Ammon's horn (tissue), 1 donor: ENCODE results near the gene SASS6.

Experiments
- DNase-seq: peaks from one replicate; pipeline ENCODE4 v3.0.0-alpha.2; 2016; ENCODE audit warnings: low spot score

SASS6 gene

DNA sequence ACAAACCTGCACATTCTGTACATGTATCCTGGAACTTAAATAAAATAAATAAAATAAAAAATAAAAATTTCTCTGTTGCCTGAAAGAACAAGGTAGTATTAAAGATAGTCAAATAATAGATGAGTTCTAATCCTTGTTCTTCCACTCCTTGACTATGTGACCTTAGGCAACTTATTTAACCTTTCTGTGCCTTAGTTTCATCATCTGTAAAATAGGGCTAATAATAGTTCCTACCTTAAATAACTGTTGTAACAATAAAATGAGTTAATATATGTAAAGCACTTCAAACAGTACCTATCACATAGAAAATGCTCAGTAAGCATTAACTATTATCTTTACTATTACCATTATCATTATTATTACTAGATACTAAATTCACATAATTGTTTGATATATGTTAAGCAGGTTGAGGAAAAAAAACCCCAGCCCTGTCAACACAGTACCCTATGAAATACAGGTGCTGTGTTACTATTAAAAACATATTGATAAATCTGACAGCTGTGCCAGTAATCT, 23.1 kb downstream of the SASS6 start:
- no peak for DNase-seq

DNA sequence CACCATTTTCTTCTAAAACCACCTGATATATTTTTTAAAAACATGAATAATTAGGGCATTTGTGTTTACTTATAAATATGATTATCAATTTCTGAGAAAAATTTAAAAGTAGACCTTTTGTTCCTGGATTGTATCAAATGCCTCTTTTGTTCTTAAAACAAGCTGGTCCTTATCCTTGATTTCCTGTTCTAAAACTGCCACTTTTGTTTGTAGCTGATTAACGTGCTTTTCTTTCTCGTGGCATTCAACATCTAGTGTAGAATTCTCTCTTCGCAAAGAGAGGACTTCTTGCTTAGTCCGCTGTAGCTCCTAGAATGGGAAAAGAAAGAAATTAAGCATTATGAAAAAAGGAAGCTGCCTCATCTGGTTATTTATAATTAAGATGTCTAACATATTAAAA, 25.0 kb downstream of the SASS6 start:
- DNase-seq = no peak

DNA sequence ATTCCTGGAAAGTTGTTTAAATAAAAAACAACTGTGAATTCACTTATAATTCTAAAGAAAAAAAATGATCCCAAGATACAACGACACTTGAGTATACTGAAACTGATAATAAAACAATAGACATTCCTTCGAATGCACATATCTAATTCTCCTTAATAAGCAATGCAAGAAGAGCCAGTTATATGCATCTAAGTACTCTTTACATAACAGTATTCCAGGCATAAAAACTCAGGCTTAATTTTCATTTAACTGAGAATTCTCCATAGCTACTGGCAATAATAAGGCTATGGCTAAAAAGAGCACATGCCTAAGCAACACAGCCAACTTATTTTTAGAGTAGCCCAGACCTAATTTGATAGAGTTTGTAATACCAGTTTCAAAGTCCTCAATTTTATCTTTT, 31.2 kb downstream of the SASS6 start:
- DNase-seq = no peak

DNA sequence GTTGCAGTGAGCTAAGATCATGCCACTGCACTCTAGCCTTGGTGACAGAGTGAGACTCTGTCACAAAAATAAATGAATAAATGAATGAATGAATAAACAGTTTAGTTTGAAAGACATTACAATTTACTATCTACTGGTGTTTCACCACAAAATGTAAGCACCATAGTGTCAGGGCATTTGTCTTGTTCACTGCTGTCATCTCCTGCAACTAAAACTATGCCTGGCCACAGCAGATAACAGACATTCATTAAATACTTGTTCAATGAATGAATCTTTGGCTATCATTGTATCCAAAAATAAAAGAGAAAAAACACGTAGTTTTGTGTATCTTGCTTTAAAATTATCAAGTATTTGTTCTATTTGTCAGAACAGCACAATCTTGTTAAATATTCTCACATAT, 32.5 kb downstream of the SASS6 start:
- no peak for DNase-seq

DNA sequence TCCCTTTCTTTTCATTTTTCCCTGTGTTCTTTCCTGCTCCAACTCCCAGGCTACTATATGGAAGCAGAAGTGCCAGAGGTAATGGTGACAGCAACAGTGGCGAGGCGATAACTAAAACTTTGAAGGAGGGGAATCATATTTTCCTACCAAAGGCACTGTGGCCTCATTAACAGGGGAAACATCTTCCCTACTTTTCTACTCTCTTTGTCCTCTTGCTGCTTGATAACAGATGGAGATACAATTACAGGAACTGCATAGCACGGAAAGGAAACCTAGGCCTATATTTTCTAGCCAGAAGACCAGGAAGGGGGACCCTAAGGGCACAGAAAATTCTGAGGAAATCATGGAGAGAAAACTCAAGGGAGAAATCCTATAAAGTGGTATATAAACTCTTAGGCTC, 42.3 kb downstream of the SASS6 start:
- DNase-seq = no peak

DNA sequence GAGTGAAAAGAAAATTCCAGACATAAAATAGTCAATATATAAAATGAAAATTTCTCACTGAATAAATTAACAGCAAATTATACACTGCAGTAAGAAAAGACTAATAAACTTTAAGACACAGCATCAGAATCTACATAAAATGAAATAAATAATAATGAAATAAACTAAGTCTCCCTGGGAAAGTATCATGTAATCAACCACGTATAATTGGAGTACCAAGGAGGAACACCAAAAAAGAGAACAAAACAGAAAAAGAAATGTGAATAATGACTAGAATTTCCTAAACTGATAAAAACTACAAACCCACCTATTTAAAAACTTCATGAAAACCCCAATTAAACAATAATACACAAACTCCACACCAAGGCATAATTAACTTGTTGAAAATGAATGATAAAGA, 43.6 kb downstream of the SASS6 start:
- DNase-seq = no peak

DNA sequence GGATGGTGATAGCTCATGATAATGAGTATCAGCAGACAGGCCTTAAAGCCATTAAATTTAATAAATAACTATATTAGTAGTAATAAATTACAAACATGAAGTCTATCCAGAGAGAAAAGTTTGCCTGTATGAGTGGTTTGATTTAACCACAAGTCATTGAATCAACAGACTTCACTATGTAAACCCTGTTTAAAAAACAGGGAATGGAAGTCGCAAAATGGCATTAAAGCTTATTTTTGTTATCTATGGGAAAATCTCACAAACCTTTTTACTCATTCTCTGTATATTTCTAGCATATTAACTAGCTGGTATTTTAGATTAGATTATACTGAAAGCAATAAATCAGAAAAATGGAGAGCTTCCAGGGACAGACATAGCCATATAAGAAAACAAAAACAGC, 45.3 kb downstream of the SASS6 start:
- DNase-seq = no peak

DNA sequence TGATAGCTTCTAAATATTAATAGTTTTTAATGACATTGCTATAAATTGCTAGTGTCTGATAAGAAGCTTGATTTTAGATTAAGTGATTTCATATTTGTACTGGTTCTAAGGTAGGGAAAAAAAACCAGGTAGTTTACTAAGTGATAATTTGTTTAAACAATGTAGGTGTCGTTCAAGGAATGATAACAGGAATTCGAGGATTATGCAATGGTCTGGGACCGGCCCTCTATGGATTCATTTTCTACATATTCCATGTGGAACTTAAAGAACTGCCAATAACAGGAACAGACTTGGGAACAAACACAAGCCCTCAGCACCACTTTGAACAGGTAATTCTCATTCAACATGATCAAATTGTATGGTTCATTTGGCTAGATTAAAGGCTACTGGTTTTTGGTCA, 52.4 kb downstream of the SASS6 start:
- no peak for DNase-seq

DNA sequence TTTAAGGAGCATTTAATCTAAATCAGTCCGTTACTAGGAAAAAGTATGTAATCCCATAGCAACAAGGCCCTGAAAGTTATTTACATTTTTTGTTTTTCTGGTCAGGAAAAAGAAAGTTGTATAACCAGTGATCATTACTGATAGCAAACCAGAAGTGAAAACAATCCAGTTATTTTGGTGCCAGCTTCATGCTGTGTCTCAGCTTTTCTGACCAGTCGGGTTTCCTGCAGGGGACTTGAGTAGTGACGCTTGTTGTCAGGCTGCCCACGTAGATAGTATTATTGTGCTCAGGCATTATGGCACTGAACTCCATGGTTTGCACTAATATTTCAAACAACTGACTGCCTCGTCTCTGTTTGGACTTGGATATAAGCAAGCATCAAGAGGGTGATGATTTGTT, 55.2 kb downstream of the SASS6 start:
- DNase-seq = peak; percentile 51

DNA sequence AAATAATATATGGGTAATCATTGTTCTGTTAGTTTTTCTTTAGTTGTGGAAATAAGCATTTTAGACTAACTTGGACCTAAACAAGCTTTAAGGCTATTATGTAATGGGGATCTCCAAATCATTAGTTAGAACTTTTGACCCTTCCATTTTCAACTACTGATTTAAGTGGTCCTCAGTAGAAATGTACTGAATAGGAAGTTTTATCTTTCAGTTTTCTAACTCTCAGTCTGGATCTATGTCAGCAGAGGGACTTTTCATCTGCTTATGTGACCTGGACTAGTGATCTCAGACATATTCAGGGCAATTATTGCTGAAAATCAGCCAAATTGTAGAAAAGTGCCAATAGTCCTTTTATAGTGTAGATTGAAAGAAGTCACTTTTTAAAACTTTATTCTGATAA, 56.0 kb downstream of the SASS6 start:
- DNase-seq = no peak

DNA sequence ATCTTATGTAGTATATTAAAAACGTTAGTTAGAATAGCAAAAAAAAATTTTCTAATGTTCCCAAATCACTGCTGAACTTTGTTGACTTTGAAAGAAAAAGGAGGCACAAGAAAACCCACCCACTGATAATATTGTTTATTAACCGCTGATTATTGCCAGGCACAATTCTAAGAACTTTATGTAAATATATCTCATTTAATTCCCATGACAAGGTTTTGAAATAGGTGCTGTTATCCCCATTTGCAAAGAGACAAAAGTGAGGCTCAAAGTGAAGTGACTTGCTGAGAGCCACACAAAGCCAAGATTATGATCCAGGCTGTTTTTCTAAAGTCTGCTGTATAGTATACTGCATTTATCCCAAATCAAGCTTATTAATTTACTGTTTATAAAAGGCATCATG, 56.4 kb downstream of the SASS6 start:
- DNase-seq = no peak

DNA sequence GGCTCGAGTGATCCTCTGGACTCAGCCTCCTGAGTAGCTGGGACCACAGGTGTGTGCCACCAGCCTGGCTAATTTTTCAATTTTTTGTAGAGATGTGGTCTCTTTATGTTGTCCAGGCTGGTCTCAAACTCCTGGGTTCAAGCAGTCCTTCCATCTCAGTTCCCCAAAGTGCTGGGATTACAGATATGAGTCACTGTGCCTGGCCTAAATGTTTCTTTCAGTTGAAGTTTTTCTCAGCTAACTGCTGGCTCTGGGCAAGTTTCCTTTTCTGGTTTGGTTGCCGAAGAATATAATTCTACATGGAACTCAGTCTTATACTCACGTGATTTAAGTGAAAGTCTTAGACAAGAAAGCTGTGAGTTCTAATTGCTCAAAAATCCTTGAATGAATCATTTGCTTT, 57.0 kb downstream of the SASS6 start:
- DNase-seq = no peak

DNA sequence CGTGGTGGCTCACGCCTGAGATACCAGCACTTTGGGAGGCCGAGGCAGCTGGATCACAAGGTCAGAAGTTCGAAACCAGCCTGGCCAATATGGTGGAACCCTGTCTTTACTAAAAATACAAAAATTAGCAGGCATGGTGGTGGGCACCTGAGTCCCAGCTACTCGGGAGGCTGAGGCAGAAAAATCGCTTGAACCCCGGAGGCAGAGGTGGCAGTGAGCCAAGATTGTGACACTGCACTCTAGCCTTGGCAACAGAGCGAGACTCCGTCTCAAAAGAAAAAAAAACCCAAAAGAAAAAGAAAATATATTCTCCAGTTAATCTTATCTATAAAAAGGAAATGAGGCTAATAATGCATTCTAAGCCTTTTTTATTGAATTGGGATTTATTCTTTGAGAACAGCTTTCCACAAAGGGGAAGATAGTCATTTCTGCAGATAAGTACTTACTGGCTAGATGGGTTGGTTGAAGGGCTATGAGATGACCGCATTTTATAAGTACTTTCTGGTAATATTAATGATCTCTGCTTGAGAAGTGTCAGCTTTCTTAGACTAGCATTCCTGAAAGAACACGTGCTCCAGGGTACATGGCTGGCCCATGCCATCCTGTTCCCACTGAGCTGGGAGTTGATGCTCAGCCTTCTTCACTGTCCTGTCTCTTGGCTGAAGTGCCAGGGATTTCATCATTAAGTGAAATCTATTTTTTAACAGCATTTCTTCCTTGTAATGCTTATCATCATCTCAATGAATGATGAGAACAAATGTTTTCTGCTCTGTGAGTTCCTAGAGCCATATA, 57.9 kb downstream of the SASS6 start:
- DNase-seq = no peak

DNA sequence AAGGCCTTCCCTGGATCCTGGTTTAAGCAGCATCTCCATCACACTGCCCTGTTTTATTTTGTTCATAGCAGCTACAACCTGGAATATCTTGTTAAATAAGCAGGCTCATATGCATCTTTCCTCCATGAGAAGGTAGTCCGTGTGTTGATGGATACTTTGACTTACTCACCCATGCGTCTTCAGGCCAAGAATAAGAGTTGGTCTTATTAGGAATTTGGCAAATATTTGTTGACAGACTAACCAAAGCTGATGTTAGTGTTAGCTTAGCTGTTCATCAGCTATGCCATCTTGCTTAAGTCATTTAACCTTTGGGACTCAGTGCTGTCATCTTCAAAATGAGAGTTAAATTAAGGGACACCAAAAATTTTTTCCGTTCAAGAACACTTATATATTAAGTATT, 59.2 kb downstream of the SASS6 start:
- DNase-seq = no peak

DNA sequence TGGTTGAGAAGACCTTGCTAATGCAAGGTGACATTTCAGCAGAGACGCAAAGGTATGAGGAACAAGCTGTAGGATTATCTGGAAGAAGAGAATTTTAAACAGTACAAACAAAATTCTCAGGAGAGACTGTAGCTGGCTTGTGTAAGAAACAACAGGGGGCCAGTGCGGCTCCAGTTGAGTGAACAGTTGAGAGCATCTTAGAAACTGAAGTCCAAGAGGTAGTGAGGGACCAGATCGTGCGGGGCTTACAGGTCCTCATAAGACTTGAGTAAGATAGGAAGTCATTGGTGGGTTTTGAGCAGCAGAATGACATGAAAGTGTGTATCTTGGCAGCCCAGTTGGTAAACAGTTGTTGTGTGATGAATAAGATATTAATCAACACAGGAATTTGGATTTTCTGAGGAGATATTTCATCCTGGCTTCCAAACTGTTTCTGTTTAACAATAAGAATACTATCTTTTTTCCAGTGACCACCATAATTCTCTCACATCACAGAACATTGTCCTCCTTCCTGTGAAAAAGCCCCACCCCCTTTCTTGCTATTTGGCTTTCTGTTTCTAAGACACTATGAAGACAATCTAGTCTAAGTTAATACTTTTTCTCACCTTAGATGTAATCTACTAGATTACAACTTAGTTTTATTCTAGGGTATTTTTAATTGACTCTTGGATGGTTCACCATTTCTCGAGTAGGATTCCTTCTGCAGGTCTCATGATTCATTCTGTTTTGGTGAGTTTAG, 62.4 kb downstream of the SASS6 start:
- DNase-seq = no peak

DNA sequence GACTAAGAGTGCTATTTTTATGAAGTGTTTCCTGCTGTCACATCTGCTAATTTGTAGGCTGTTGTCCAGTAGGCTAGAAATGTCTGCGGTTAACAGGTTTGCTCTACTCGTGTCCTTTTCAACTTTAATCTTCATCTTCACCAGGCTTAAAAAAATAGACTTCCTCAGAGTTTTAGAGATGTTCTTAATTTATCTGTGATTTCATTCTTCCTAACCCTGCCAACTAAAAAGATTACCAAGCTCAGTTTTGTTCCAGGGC, 66.8 kb downstream of the SASS6 start:
- DNase-seq = no peak

DNA sequence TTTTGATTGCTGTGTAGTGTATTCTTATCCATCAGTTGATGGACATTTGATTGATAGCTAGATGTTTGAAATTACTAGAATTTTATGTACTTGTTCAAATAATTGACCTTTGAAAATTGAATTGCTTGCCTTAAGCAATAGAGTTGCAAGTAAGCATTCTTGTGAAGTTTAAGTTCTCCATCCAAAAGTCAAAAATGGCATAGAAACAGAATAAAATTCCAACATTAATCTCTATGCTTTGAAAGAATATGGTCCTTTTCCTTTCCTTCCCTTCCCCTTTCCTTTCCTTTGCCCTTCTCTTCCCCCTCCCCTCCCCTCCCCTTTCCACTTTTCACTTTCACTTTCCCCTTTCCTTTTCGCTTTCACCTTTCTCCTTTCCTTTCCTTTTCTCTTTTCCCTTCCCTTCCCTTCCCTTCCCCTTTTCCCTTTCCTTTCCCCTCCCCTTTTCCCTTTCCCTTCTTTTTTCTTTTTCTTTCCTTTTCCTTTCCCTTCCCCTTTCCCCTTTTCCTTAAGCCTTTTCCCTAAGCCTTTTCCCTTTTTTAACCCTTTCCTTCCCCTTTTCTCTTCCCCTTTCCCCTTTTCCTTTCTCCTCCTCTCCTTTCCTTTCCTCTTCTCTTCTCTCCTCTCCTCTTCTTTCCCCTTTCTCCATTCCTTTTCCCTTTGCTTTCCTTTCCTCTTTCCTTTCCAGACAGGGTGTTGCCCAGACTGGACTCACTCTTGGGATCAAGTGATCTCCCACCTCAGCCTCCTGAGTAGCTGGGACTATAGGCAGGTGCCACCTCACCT, 67.4 kb downstream of the SASS6 start:
- DNase-seq = no peak

DNA sequence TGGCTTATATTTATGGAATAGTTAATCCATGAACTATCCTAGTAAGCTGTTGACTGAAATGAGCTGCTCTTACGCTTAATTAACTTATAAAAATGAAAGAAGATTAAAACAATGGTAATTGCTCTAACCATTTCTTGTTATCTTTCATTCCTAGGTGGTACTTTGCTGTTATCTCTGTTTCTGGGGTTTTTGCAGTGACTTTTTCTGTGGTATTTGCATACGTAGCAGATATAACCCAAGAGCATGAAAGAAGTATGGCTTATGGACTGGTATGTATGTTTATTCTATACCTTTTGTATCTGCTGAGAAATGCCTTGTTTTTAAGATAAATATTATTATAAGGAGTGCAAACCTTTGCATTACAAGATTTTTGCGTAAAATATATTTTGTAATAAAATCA, 71.0 kb downstream of the SASS6 start:
- DNase-seq = no peak

DNA sequence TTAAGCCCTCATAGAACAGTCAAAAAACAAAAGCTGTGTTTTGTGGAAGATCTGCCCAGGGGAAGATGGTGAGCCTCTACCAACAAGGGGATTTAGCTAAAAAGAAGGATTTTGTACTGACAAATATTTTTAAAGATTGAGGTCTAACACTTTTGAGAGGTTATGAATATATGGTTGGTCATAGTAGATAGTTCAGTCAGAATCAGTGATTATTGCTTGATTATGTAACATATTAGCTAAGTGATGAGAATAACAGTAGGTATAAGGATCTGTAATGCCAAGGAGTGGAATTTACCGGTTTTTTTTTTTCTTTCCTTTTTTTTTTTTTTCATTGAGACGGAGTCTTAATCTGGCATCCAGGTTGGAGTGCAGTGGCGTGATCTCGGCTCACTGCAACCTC, 79.0 kb downstream of the SASS6 start:
- no peak for DNase-seq

DNA sequence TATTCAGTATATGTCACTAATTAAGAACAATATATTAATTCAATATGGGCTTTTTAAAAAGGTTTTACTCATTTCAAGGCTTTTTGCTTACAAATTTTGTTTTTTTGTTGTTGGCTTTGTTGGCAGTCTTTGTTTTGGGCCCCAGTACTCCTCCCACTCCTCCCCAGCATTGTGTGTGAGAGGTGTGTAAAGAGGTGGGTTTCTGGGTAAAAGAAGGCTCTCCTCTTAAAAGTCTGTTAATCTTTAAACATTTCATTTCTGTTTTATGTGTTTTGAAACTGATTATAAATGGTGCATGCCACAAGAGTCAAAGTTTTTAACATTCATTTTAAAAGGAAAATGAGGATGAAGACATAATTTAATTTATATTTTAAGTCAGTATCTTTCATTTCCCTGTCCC, 79.6 kb downstream of the SASS6 start:
- DNase-seq = no peak

DNA sequence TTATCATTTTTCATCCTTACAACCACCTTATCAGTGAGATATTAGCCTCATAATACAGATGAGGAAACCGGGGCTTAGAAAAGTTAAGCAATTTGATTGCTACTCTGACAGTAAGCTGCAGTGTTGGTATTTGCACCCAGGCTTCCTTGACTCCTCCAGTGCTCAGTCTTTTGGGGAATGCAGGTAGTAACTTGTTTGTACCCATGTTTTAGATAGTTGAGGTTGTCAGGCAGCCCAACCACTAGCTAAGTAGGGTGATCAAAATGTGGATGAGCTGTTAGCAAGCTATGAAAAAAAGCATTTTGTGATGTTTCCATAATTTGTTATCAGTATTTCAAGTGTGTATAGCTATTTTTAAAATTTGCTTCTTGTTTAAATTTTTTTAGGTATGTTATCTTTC, 80.8 kb downstream of the SASS6 start:
- DNase-seq = no peak

DNA sequence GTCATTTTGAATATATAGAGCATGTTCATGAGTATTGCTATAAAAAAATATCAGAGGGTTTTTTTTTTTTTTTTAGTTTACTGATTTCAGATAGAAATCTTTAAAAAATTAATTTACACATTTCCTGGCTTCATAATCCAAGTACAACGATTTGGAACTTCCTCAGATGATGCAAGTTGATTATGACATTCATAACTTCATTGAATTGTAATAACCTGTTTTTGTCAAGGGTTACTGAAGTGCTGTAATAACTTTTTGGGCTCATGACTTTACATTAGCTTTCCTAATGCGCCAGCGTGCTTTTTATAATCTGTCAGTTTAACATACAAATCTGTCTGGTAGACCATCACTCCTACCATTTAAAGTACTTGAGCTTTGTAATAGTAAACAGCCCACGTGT, 81.3 kb downstream of the SASS6 start:
- DNase-seq = no peak

DNA sequence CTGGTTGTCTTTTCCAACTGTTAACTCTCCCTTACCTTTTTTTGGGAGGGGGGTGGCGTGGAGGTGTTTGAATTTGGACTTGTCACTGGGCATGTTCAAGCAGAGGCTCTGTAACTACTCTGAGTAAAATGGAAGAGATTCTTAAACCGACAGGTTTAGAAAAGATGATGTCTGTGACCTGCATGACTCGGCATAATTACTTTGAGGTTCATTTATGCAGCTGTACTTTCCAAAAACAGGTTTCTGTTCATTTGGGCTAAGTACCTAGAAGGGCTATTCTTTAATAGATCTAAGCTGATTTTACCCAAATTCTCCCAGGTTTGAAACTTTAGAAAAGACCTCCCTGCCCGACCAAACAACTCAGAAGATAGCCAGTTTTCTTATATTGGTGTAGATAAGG, 82.6 kb downstream of the SASS6 start:
- DNase-seq = no peak
